Psoas muscle (tissue), 8 donors: ENCODE measurements around the gene TNFRSF9. TPM values are rescaled to one million over a fixed set of nuclear protein-coding genes. Genes with fewer than 3 reads are reported as not detected.

ENCODE experiments used
- ATAC-seq, 4 donors: fragments of 200-7000 bp; cut with Tn5 transposase; one replicate each; pipeline ENCODE4 v1.9.1; 2020; ENCODE audit warnings: moderate library complexity in 3 of 4, mild to moderate bottlenecking in 2 of 4
- DNase-seq, 2 donors: peaks; one replicate each; pipeline ENCODE4 v3.0.0-alpha.2; 2020
- H3K27ac ChIP-seq: fragments of 200-600 bp; one replicate; pipeline ENCODE4 v1.8.0; 2022
- H3K27me3 ChIP-seq, 3 donors: fragments of 200-600 bp in 1 of 3; one replicate each; pipeline versions ENCODE4 v1.6.1 to v1.8.0; 2013 to 2022; ENCODE audit warnings: low read length in 2 of 3, mild to moderate bottlenecking in 2 of 3, moderate library complexity in 1 of 3; ENCODE audit not compliant: insufficient read depth in 3 of 3
- H3K36me3 ChIP-seq, 2 donors: fragments of 200-600 bp in 1 of 2; one replicate each; pipeline versions ENCODE4 v1.6.1 to v1.8.0; 2013 to 2022; ENCODE audit warnings: low read depth in 1 of 2, mild to moderate bottlenecking in 1 of 2, moderate library complexity in 1 of 2; ENCODE audit not compliant: insufficient read depth in 1 of 2
- H3K4me1 ChIP-seq: fragments of 200-600 bp; one replicate; pipeline ENCODE4 v1.8.0; 2022
- H3K4me3 ChIP-seq: fragments of 200-600 bp; one replicate; pipeline ENCODE4 v1.8.0; 2022; ENCODE audit warnings: mild to moderate bottlenecking
- H3K9me3 ChIP-seq: fragments of 200-600 bp; one replicate; pipeline ENCODE4 v1.8.0; 2022
- WGBS, 3 donors: extraction: QIAGEN DNeasy Blood & Tissue Kit; methylation state at CpG; one replicate each; pipeline versions ENCODE4 v1.1.6 to v1.1.7; 2013; 5-methylcytosine and 5-hydroxymethylcytosine counted together
- intact Hi-C, 2 donors: fragments of 100-400 bp; cut with DNase I; formaldehyde crosslinking; loops; one replicate each; pipeline versions ENCODE4 v1.11.0 to v1.14.2; 2022
- polyA plus RNA-seq, 3 donors: library from polyadenylated mRNA; stranded (reverse); fragments of 200-250 nt; gene quantifications; one replicate each; pipeline ENCODE4 v1.2.3, GENCODE V29; 2013
- total RNA-seq, 4 donors: library from RNA; stranded (reverse); fragmentation: NEBNext Ultra II Directional in 2 of 4; extraction: Animal tissue kit (Norgen Biotek cat#: 25700) in 2 of 4; gene quantifications; one replicate each; pipeline versions ENCODE4 v1.2.1 to v1.2.4, GENCODE V29; 2021 to 2023
- TF ChIP-seq, protein P1 (sequence below): fragments of 200-600 bp; IDR thresholded peaks from one replicate; pipeline ENCODE4 v1.8.0; 2022; ENCODE audit warnings: antibody characterized with exemption
- donor health status: healthy with polysubstance abuse.
- donor health status: DM: no; HTN: no; CAD: no; lungs with moderate emphysema.
- donor health status: Bipolar disorder and iron deficiency.
- donor health status: healthy.
- donor health status: DM: yes; HTN: yes; CAD: no.
- donor health status: DM: no; HTN: no; CAD: no.
- donor health status: DM: no; HTN: no; CAD: no.
- donor health status: DM: yes; HTN: yes; CAD: no.

TNFRSF9 gene
- total and polyA plus RNA-seq, 7 donors, result 0.01 to 0.12 (median 0.01) TPM; not detected in 4

DNA sequence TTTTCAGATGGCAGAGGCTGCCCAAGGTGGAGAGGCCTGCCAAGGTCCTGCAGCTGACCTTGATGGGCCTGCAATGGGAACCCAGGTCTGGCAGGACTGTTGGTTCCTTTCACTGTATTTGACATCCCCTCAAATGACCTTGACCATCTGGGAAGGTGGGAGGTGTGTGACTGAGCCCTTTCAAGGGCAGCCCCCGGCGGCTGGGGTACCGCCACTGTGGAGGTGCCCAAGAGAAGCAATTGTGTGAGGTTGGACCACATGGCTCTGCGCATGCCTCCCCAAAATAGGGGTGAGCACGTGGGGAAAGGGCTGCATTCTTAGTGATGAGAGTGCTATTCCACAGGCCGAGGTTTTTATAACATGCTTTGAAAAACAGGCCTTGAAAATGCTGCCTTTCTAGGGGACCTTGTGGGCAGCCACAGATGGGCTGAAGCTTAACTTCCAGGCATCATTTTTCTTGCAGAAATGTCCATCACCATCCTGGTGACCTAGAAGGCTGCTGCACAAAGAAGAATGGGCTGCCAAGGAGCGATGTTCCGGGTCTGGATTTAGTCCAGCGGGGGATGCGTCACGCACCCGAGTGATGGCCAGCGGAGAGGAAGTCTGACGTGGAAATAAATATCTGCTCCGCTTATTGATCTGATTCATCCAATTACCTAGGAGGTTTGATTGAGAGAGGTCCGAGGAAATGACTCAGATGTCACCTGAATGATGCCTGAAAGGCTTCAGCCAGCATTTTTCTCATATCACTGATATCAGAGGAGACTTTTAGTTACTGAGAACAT is 71.3 kb downstream of the TNFRSF9 start:
- Histone ChIP-seq H3K27ac (no peak overlapping the region), H3K4me1 (no peaks in the 10 kb centered on the region), H3K27me3 (no peaks in the 10 kb centered on the region), H3K4me3 (no peak overlapping the region), H3K9me3 (no peaks in the 10 kb centered on the region), H3K36me3 (no peaks in the 10 kb centered on the region)
- WGBS, 3 donors, result 79 to 85% (median 84%) methylated on average over 16 of the region's 16 CpGs
- TF ChIP-seq, protein P1, sequence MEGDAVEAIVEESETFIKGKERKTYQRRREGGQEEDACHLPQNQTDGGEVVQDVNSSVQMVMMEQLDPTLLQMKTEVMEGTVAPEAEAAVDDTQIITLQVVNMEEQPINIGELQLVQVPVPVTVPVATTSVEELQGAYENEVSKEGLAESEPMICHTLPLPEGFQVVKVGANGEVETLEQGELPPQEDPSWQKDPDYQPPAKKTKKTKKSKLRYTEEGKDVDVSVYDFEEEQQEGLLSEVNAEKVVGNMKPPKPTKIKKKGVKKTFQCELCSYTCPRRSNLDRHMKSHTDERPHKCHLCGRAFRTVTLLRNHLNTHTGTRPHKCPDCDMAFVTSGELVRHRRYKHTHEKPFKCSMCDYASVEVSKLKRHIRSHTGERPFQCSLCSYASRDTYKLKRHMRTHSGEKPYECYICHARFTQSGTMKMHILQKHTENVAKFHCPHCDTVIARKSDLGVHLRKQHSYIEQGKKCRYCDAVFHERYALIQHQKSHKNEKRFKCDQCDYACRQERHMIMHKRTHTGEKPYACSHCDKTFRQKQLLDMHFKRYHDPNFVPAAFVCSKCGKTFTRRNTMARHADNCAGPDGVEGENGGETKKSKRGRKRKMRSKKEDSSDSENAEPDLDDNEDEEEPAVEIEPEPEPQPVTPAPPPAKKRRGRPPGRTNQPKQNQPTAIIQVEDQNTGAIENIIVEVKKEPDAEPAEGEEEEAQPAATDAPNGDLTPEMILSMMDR, result no peak
- intact Hi-C loops, result no loop called here
- ATAC-seq (no peak), DNase-seq (no peak)

GRCh38 chr1:7868070-7868780 is 72.4 kb downstream of the TNFRSF9 start:
- Histone ChIP-seq H3K27ac (no peak overlapping the region), H3K4me3 (no peak overlapping the region), H3K36me3 (no peaks in the 10 kb centered on the region), H3K27me3 (no peaks in the 10 kb centered on the region), H3K9me3 (no peaks in the 10 kb centered on the region), H3K4me1 (no peaks in the 10 kb centered on the region)
- 76 to 88% (median 78%) methylated on average over 10 of the region's 10 CpGs for WGBS, 3 donors
- DNase-seq (no peak), ATAC-seq (no peak)
- TF ChIP-seq, protein P1, result no peak
- intact Hi-C loops, result no loop called here

DNA sequence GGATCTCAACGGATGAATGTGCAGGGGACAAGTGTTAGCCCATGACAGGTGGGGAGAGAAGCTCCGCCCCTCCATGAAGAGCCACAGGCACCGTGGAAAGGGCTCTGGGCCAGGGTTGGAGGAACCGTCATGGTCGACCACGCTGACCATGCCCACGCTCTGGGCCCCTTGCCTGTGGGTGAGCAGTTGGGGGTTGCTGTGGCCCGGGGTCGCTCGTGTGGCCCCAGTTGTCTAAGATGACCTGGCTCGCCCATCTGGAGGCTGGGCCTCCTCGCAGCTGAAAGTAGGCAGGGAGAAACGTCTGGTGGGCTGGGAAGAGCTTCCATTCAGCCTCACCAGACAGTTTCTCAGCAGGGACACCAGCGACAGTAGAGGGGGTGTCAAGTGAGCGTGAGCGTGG is 74.7 kb downstream of the TNFRSF9 start:
- no peaks in the 10 kb centered on the region for H3K36me3 ChIP-seq
- WGBS, 3 donors, result 79 to 84% (median 82%) methylated on average over 16 of the region's 16 CpGs
- no peak for ATAC-seq

More for the DNA sequence above, 74.7 kb downstream of the TNFRSF9 start:
- Histone ChIP-seq H3K9me3 (no peaks in the 10 kb centered on the region), H3K4me1 (no peaks in the 10 kb centered on the region), H3K27me3 (no peaks in the 10 kb centered on the region), H3K27ac (no peak overlapping the region), H3K4me3 (no peak overlapping the region)
- TF ChIP-seq, protein P1, result no peak
- intact Hi-C loops, result no loop called here
- DNase-seq, result no peak

Other genes with a start within 250 kb of the TNFRSF9 start
- gene VAMP3, start 169.5 kb downstream of the TNFRSF9 start, total RNA-seq, result 10 to 100 TPM; 54.3 to 71.6 (median 66.8) TPM
- gene VAMP3, start 169.5 kb downstream of the TNFRSF9 start, polyA plus RNA-seq, result 10 to 100 TPM; 35.0 to 68.7 (median 48.1) TPM
- 10 to 100 TPM in 3 of 4 donors, 1 to 10 TPM in 1; 4.8 to 15.1 (median 10.5) TPM for gene PER3, start 156.5 kb downstream of the TNFRSF9 start, total RNA-seq
- 1 to 10 TPM; 1.4 to 2.0 (median 1.8) TPM for gene PER3, start 156.5 kb downstream of the TNFRSF9 start, polyA plus RNA-seq
- under 1 TPM in 1 of 4 donors, not detected in 3; 0.24 TPM for gene UTS2, start 87.8 kb downstream of the TNFRSF9 start, total RNA-seq
- gene UTS2, start 87.8 kb downstream of the TNFRSF9 start, polyA plus RNA-seq, result under 1 TPM in 1 of 3 donors, not detected in 2; 0.20 TPM
- gene PARK7, start 20.9 kb upstream of the TNFRSF9 start, total RNA-seq, result 100 to 1,000 TPM; 389 to 467 (median 417) TPM
- 100 to 1,000 TPM; 430 to 441 (median 432) TPM for gene PARK7, start 20.9 kb upstream of the TNFRSF9 start, polyA plus RNA-seq
- 10 to 100 TPM; 23.2 to 76.2 (median 58.7) TPM for gene ERRFI1, start 85.5 kb upstream of the TNFRSF9 start, total RNA-seq
- 10 to 100 TPM; 55.4 to 99.9 (median 94.9) TPM for gene ERRFI1, start 85.5 kb upstream of the TNFRSF9 start, polyA plus RNA-seq